Raji (cell line): ENCODE data around the gene ANKLE1.

Experiments
- POLR2A ChIP-seq: IDR thresholded peaks from 2 replicates; pipeline ENCODE4 v1.6.1; 2011; ENCODE audit warnings: low read depth, low read length, control low read depth; ENCODE audit not compliant: insufficient read depth

The ANKLE1 gene

GRCh38 chr19:17243830-17244617, 37.7 kb upstream of the ANKLE1 start:
- TF ChIP-seq POLR2A, result no peak

GRCh38 chr19:17244618-17245534, 36.8 kb upstream of the ANKLE1 start:
- no peak for TF ChIP-seq POLR2A

- no peak for TF ChIP-seq POLR2A
Measured at GRCh38 chr19:17245535-17245984, 36.1 kb upstream of the ANKLE1 start, which contains the start of gene NR2F6. Gene NR2F6 (minus strand): TSS chr19:17245919. CDS start chr19:17245220, 699 bp downstream.

GRCh38 chr19:17246681-17247425, 34.8 kb upstream of the ANKLE1 start:
- no peak for TF ChIP-seq POLR2A

GRCh38 chr19:17248011-17248776, 33.5 kb upstream of the ANKLE1 start:
- no peak for TF ChIP-seq POLR2A

- TF ChIP-seq POLR2A, result no peak
Measured at GRCh38 chr19:17249887-17250548, 31.7 kb upstream of the ANKLE1 start.

GRCh38 chr19:17254636-17255035, 27.1 kb upstream of the ANKLE1 start:
- no peak for TF ChIP-seq POLR2A

- TF ChIP-seq POLR2A, result no peak
Measured at GRCh38 chr19:17255150-17255621, 26.5 kb upstream of the ANKLE1 start.

- no peak for TF ChIP-seq POLR2A
Measured at GRCh38 chr19:17256130-17256529, 25.6 kb upstream of the ANKLE1 start.

- no peak for TF ChIP-seq POLR2A
Measured at GRCh38 chr19:17259118-17259780, 22.5 kb upstream of the ANKLE1 start.

GRCh38 chr19:17259934-17260333, 21.8 kb upstream of the ANKLE1 start:
- TF ChIP-seq POLR2A, result no peak

GRCh38 chr19:17260842-17261325, 20.8 kb upstream of the ANKLE1 start:
- TF ChIP-seq POLR2A, result peak; percentile 54

GRCh38 chr19:17262557-17262956, 19.1 kb upstream of the ANKLE1 start:
- TF ChIP-seq POLR2A, result no peak
